ENCODE data around the gene BST2.

BST2 gene

DNA sequence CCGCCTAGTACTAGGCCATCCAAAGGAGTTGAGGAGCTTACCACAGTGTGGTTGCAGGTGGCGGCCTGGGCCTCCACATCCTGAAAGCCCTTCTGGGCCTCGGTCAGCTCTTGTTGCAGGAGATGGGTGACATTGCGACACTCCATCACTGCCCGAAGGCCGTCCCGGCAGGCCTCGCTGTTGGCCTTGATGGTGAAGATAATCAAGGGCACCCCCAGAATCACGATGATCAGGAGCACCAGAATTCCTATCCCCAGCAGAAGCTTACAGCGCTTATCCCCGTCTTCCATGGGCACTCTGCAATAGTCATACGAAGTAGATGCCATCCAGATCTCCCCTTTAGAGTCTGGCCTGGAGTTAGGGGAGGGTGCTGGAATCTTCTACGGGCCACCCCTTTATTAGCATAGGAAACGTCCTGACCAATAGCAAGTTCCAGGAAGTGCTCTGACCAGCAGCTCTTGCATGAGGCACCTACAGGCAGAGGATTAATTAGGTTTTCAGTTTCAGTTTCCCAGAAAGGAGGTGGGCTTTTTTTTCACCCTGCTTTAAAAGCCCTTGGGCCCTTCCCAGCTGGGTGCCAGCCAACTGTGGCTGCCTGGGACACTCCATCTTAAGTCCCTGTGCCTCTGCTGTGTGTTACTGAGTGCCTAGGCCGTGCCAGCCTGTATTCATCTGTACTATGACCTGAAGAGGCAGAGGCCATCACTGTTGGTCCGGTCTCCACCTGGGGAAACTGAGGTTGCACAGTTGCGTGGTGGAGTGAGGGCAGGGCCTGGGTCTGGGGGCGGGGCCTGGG, at the start of gene BST2:
TSS of gene BST2 (minus strand) at position 381 of the 796 bp plus-strand sequence. CDS start at position 326, 55 bp downstream.
- TF ChIP-seq, protein P1, sequence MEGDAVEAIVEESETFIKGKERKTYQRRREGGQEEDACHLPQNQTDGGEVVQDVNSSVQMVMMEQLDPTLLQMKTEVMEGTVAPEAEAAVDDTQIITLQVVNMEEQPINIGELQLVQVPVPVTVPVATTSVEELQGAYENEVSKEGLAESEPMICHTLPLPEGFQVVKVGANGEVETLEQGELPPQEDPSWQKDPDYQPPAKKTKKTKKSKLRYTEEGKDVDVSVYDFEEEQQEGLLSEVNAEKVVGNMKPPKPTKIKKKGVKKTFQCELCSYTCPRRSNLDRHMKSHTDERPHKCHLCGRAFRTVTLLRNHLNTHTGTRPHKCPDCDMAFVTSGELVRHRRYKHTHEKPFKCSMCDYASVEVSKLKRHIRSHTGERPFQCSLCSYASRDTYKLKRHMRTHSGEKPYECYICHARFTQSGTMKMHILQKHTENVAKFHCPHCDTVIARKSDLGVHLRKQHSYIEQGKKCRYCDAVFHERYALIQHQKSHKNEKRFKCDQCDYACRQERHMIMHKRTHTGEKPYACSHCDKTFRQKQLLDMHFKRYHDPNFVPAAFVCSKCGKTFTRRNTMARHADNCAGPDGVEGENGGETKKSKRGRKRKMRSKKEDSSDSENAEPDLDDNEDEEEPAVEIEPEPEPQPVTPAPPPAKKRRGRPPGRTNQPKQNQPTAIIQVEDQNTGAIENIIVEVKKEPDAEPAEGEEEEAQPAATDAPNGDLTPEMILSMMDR (IDR thresholded peaks at IDR 0.05; ENCODE audit: extremely low read depth, missing control alignments), result no peak
- DNase-seq (ENCODE audit: low spot score), result peak; percentile 92

DNA sequence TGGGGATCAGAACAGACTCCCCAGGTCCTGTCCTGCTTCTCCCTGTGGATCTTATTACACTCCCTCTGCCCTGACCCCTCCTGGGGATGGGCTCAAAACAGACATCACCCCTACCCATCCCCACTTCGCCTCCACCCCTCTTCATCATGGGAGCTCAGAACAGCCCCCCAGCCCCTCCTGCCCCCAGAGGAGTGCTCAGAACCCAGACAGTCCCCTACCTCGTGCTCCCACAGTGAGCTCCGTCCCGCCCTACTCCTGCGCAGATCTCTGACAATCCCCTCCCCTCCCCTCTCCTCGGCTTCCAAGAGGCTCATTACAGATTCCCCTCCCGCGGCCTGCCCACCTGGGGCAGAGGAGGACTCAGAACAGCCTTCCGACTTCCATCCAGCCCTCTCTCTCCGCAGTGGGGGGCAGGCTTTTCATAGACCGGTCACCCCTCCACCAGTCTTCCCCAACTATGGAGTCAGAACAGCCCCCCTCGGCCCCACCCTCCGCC, 49.2 kb upstream of the BST2 start:
- TF ChIP-seq, protein P1 (IDR thresholded peaks at IDR 0.05; ENCODE audit: extremely low read depth, missing control alignments), result no peak
- peak; percentile 28 for DNase-seq (ENCODE audit: low spot score)

GRCh38 chr19:17451820-17452219, 46.4 kb upstream of the BST2 start:
- DNase-seq (ENCODE audit: low spot score), result no peak
- TF ChIP-seq, protein P1 (IDR thresholded peaks at IDR 0.05; ENCODE audit: extremely low read depth, missing control alignments), result no peak

DNA sequence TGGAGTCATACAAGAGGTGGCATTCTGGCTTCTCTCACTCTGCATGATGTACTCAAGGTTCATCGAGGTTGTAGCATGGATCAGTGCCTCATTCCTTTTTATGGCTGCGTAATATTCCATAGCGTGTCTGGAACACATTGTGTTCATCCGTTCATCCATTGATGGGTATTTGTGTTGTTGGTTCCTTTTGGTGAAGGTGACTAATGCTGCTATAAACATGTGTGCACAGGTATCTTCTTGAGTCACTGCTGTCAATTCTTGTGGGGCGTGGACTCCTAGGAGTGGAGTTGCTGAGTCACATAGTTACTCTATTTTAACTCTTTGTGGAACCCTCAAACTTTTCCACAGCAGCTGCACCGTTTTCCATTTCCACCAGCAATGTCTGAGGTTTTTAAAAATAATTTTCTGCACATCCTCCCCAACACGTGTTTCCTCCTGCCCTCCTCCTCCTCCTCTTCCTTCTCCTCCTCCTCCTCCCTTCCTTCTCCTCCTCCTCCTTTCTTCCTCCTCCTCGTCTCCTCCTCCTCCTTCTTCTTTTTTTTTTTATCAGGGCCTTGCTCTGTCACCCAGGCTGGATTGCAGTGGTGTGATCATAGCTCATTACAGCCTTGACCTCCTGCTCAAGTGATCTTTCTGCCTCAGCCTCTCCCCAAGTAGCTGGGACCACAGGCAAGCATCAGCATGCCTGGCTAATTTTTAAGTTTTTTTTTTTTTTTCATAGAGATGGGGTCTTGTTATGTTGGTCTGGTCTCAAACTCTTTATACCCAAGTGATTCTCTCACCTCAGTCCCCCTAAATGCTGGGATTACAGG, 45.0 kb upstream of the BST2 start:
- peak; percentile 51 for DNase-seq (ENCODE audit: low spot score)
- TF ChIP-seq, protein P1 (IDR thresholded peaks at IDR 0.05; ENCODE audit: extremely low read depth, missing control alignments), result no peak

- DNase-seq (ENCODE audit: low spot score), result peak; percentile 84
Observed at GRCh38 chr19:17448131-17448967, 42.9 kb upstream of the BST2 start, which contains the start of gene TMEM221. Gene TMEM221 (minus strand): TSS chr19:17448668. CDS start chr19:17448462, 206 bp downstream.

DNA sequence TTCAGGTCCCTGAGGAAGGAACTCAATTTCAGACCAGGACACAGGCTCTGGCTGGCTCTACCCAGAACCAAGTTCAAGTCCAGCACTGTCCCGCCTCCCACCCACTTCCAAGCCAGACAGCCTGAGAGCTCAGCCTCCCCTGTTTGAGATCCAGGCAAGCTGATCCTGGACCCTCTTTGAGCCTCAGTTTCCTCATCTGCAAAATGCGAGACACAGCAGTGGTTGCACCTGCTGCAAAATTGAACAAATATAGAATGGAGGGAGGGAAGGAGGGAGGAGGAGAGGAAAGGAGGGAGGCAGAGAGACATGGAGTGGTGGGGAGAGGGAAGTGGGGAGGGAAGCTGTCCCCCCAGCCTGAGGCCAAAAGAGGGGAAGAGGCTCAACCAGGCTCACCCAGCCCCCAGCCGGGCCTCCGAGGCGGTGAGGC, 42.3 kb upstream of the BST2 start:
- TF ChIP-seq, protein P1 (IDR thresholded peaks at IDR 0.05; ENCODE audit: extremely low read depth, missing control alignments), result no peak
- DNase-seq (ENCODE audit: low spot score), result no peak

More at GRCh38 chr19:17448131-17448967, 42.9 kb upstream of the BST2 start, which contains the start of gene TMEM221:
- TF ChIP-seq, protein P1 (IDR thresholded peaks at IDR 0.05; ENCODE audit: extremely low read depth, missing control alignments), result peak; percentile 52
